Lower lobe of right lung (tissue), 2 donors: ENCODE data around the gene CSE1L. TPM values are rescaled to one million over a fixed set of nuclear protein-coding genes. Genes with fewer than 3 reads are reported as not detected.

Experiments used
- ATAC-seq, 2 donors: fragments of 200-7000 bp; cut with Tn5 transposase; one replicate each; pipeline ENCODE4 v1.9.1; 2020 to 2022; ENCODE audit warnings: mild to moderate bottlenecking in 2 of 2, moderate library complexity in 2 of 2
- DNase-seq: peaks from one replicate; pipeline ENCODE4 v3.0.0-alpha.2; 2020
- H3K27ac ChIP-seq: fragments of 200-600 bp; one replicate; pipeline ENCODE4 v1.8.0; 2022
- H3K27me3 ChIP-seq: fragments of 200-600 bp; one replicate; pipeline ENCODE4 v1.8.0; 2022; ENCODE audit warnings: low read depth
- H3K36me3 ChIP-seq: fragments of 200-600 bp; one replicate; pipeline ENCODE4 v1.8.0; 2022; ENCODE audit warnings: mild to moderate bottlenecking
- H3K4me1 ChIP-seq: fragments of 200-600 bp; one replicate; pipeline ENCODE4 v1.8.0; 2022
- H3K4me3 ChIP-seq: fragments of 200-600 bp; one replicate; pipeline ENCODE4 v1.8.0; 2022; ENCODE audit warnings: mild to moderate bottlenecking
- H3K9me3 ChIP-seq: fragments of 200-600 bp; one replicate; pipeline ENCODE4 v1.8.0; 2022
- CTCF ChIP-seq: fragments of 200-600 bp; IDR thresholded peaks from one replicate; pipeline ENCODE4 v1.8.0; 2022; ENCODE audit warnings: antibody characterized with exemption, mild to moderate bottlenecking
- intact Hi-C: fragments of 100-400 bp; cut with DNase I; formaldehyde crosslinking; loops from one replicate; pipeline ENCODE4 v1.11.0; 2022
- total RNA-seq: library from RNA; stranded (reverse); fragmentation: NEBNext Ultra II Directional; extraction: Animal tissue kit (Norgen Biotek cat#: 25700); gene quantifications from one replicate; pipeline ENCODE4 v1.2.1, GENCODE V29; 2021
- donor health status: DM: no; HTN: yes; CAD: no; lungs with severe emphysema.

Gene CSE1L
- total RNA-seq, 1 donor from 2014 or later: 39.0 TPM

- no peak overlapping the region for H3K27ac ChIP-seq
- no peaks in the 10 kb centered on the region for H3K27me3 ChIP-seq
- TF ChIP-seq CTCF: no peak
- H3K4me1 ChIP-seq: peaks cover 7% of the 10 kb centered on the region
- no peak for DNase-seq
- no peak overlapping the region for H3K4me3 ChIP-seq
- no peak for ATAC-seq
- intact Hi-C loops: no loop called here
- no peaks in the 10 kb centered on the region for H3K9me3 ChIP-seq
- H3K36me3 ChIP-seq: peaks cover 84% of the 10 kb centered on the region
Measured at GRCh38 chr20:49032455-49032854, 13.7 kb upstream of the CSE1L start.

GRCh38 chr20:49034070-49034732 is 11.9 kb upstream of the CSE1L start:
- Histone ChIP-seq H3K4me1 (peaks cover 20% of the 10 kb centered on the region), H3K4me3 (no peak overlapping the region), H3K36me3 (peaks cover 67% of the 10 kb centered on the region), H3K27ac (no peak overlapping the region), H3K9me3 (no peaks in the 10 kb centered on the region), H3K27me3 (no peaks in the 10 kb centered on the region)
- intact Hi-C loops: no loop called here
- DNase-seq (no peak), ATAC-seq (no peak)
- no peak for TF ChIP-seq CTCF

GRCh38 chr20:49037962-49038387 is 8.1 kb upstream of the CSE1L start:
- ATAC-seq (no peak), DNase-seq (no peak)
- intact Hi-C loops: no loop called here
- peaks cover 13% of the 10 kb centered on the region for H3K4me1 ChIP-seq
- no peak overlapping the region for H3K4me3 ChIP-seq
- no peak overlapping the region for H3K27ac ChIP-seq
- peaks cover 32% of the 10 kb centered on the region for H3K36me3 ChIP-seq
- no peaks in the 10 kb centered on the region for H3K9me3 ChIP-seq
- TF ChIP-seq CTCF: no peak
- no peaks in the 10 kb centered on the region for H3K27me3 ChIP-seq

GRCh38 chr20:49039854-49040253 is 6.3 kb upstream of the CSE1L start:
- Histone ChIP-seq H3K9me3 (no peaks in the 10 kb centered on the region), H3K4me1 (peaks cover 13% of the 10 kb centered on the region), H3K27ac (no peak overlapping the region), H3K36me3 (peaks cover 13% of the 10 kb centered on the region), H3K27me3 (no peaks in the 10 kb centered on the region), H3K4me3 (no peak overlapping the region)
- no peak for ATAC-seq
- intact Hi-C loops: no loop called here
- DNase-seq: no peak
- no peak for TF ChIP-seq CTCF

DNA sequence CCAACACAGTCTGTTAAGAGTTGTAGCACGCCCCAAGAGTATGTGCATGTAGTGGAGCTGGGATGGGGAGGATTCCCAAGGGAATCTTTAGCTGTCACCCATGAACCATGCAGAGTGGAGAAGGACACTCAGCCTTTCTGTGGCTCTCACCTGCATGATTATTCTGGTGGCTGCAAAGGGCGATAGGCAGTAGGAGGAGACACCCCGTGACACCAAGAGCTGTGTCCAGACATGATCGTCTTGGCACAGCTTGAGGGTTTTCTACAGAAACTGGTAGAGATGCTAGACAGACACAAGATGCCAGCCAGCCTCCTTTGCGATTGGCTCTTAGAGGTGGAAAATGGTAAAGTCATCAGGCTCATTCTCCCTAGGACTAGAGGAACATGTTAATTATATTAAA is 3.1 kb upstream of the CSE1L start:
- Histone ChIP-seq H3K36me3 (no peaks in the 10 kb centered on the region), H3K9me3 (no peaks in the 10 kb centered on the region), H3K27ac (no peak overlapping the region), H3K4me3 (no peak overlapping the region), H3K27me3 (no peaks in the 10 kb centered on the region), H3K4me1 (peaks cover 30% of the 10 kb centered on the region)
- TF ChIP-seq CTCF: no peak
- ATAC-seq (no peak), DNase-seq (no peak)
- intact Hi-C loops: no loop called here
